Immature natural killer cell (primary cell): ENCODE measurements around the gene ANO3. TPM values are rescaled to one million over a fixed set of nuclear protein-coding genes. Genes with fewer than 3 reads are reported as not detected.

Experiments used
- DNase-seq, 3 donors: peaks; one replicate each; pipeline ENCODE4 v3.0.0; 2022; ENCODE audit warnings: mixed read lengths in 1 of 3
- H3K27ac Mint-ChIP-seq, 6 donors: one replicate each; pipeline ENCODE4 v1.8.0; 2020; ENCODE audit warnings: mixed read lengths in 6 of 6, mild to moderate bottlenecking in 5 of 6, inconsistent platforms in 4 of 6, moderate library complexity in 3 of 6
- H3K27me3 Mint-ChIP-seq, 3 donors: one replicate each; pipeline ENCODE4 v1.8.0; 2020 to 2021; ENCODE audit warnings: low read depth in 3 of 3, mild to moderate bottlenecking in 3 of 3, mixed read lengths in 3 of 3, moderate library complexity in 3 of 3, inconsistent platforms in 1 of 3
- H3K36me3 Mint-ChIP-seq, 3 donors: one replicate each; pipeline ENCODE4 v1.8.0; 2020; ENCODE audit warnings: mixed read lengths in 3 of 3, inconsistent platforms in 2 of 3, mild to moderate bottlenecking in 2 of 3
- H3K4me1 Mint-ChIP-seq, 2 donors: one replicate each; pipeline ENCODE4 v1.8.0; 2020; ENCODE audit warnings: inconsistent platforms in 2 of 2, mild to moderate bottlenecking in 2 of 2, mixed read lengths in 2 of 2, moderate library complexity in 1 of 2
- H3K4me3 Mint-ChIP-seq, 5 donors: one replicate each; pipeline ENCODE4 v1.8.0; 2020; ENCODE audit warnings: mild to moderate bottlenecking in 5 of 5, mixed read lengths in 5 of 5, inconsistent platforms in 3 of 5, moderate library complexity in 3 of 5
- H3K9me3 Mint-ChIP-seq, 6 donors: one replicate each; pipeline ENCODE4 v1.8.0; 2020; ENCODE audit warnings: mild to moderate bottlenecking in 6 of 6, mixed read lengths in 6 of 6, inconsistent platforms in 4 of 6, moderate library complexity in 3 of 6
- polyA plus RNA-seq, 3 donors: library from polyadenylated mRNA; unstranded; fragments of 300-500 nt; fragmentation: Illumina TruSeq; gene quantifications; one replicate each; pipeline ENCODE4 v1.2.3, GENCODE V29; 2021

The ANO3 gene
- polyA plus RNA-seq, 3 donors from 2014 or later, result not detected

- Mint-ChIP-seq H3K27ac (no peak overlapping the region), H3K9me3 (peaks cover 0 to 21% (median 5%) of the 10 kb centered on the region in 6 donors), H3K27me3 (peaks cover 0 to 2% (median 0%) of the 10 kb centered on the region in 3 donors), H3K4me1 (no peaks in the 10 kb centered on the region), H3K36me3 (no peaks in the 10 kb centered on the region), H3K4me3 (no peak overlapping the region)
- no peak for DNase-seq
Observed at GRCh38 chr11:26665036-26665435, 333.1 kb downstream of the ANO3 start.

GRCh38 chr11:26665946-26666345 is 334.0 kb downstream of the ANO3 start:
- Mint-ChIP-seq H3K27ac (no peak overlapping the region), H3K4me1 (no peaks in the 10 kb centered on the region), H3K9me3 (peaks cover 0 to 23% (median 6%) of the 10 kb centered on the region in 6 donors), H3K4me3 (no peak overlapping the region), H3K27me3 (peaks cover 0 to 2% (median 0%) of the 10 kb centered on the region in 3 donors), H3K36me3 (no peaks in the 10 kb centered on the region)
- no peak for DNase-seq

- no peaks in the 10 kb centered on the region for H3K4me1 Mint-ChIP-seq
- peaks cover 0 to 42% (median 4%) of the 10 kb centered on the region in 6 donors for H3K9me3 Mint-ChIP-seq
- no peak overlapping the region for H3K4me3 Mint-ChIP-seq
- H3K27me3 Mint-ChIP-seq, result no peaks in the 10 kb centered on the region
- DNase-seq, result no peak
- H3K36me3 Mint-ChIP-seq, result no peaks in the 10 kb centered on the region
- H3K27ac Mint-ChIP-seq, result no peak overlapping the region
Observed at GRCh38 chr11:26675233-26675928, 343.5 kb downstream of the ANO3 start.

GRCh38 chr11:26676641-26677040 is 344.7 kb downstream of the ANO3 start:
- Mint-ChIP-seq H3K27me3 (no peaks in the 10 kb centered on the region), H3K9me3 (peaks cover 0 to 40% (median 8%) of the 10 kb centered on the region in 6 donors), H3K36me3 (no peaks in the 10 kb centered on the region), H3K27ac (no peak overlapping the region), H3K4me3 (no peak overlapping the region), H3K4me1 (no peaks in the 10 kb centered on the region)
- DNase-seq, result no peak

GRCh38 chr11:26677566-26677965 is 345.6 kb downstream of the ANO3 start:
- H3K9me3 Mint-ChIP-seq, result peaks cover 2 to 41% (median 8%) of the 10 kb centered on the region in 6 donors
- H3K36me3 Mint-ChIP-seq, result no peaks in the 10 kb centered on the region
- DNase-seq, result no peak
- no peak overlapping the region for H3K27ac Mint-ChIP-seq
- no peaks in the 10 kb centered on the region for H3K27me3 Mint-ChIP-seq
- H3K4me3 Mint-ChIP-seq, result no peak overlapping the region
- H3K4me1 Mint-ChIP-seq, result no peaks in the 10 kb centered on the region

GRCh38 chr11:26687351-26687750 is 355.4 kb downstream of the ANO3 start:
- no peaks in the 10 kb centered on the region for H3K36me3 Mint-ChIP-seq
- no peaks in the 10 kb centered on the region for H3K4me1 Mint-ChIP-seq
- H3K9me3 Mint-ChIP-seq, result peaks cover 2 to 31% (median 5%) of the 10 kb centered on the region in 6 donors
- no peak for DNase-seq
- H3K4me3 Mint-ChIP-seq, result no peak overlapping the region
- peaks cover 0 to 2% (median 1%) of the 10 kb centered on the region in 3 donors for H3K27me3 Mint-ChIP-seq
- no peak overlapping the region for H3K27ac Mint-ChIP-seq

- H3K36me3 Mint-ChIP-seq, result no peaks in the 10 kb centered on the region
- peaks cover 0 to 2% (median 1%) of the 10 kb centered on the region in 3 donors for H3K27me3 Mint-ChIP-seq
- no peak overlapping the region for H3K27ac Mint-ChIP-seq
- no peak for DNase-seq
- H3K4me1 Mint-ChIP-seq, result no peaks in the 10 kb centered on the region
- H3K4me3 Mint-ChIP-seq, result no peak overlapping the region
- peaks cover 2 to 31% (median 6%) of the 10 kb centered on the region in 6 donors for H3K9me3 Mint-ChIP-seq
Observed at GRCh38 chr11:26688701-26689100, 356.8 kb downstream of the ANO3 start.

GRCh38 chr11:26696330-26696729 is 364.4 kb downstream of the ANO3 start:
- Mint-ChIP-seq H3K9me3 (peaks cover 0 to 7% (median 1%) of the 10 kb centered on the region in 6 donors), H3K27ac (no peak overlapping the region), H3K27me3 (no peaks in the 10 kb centered on the region), H3K4me1 (no peaks in the 10 kb centered on the region), H3K36me3 (no peaks in the 10 kb centered on the region), H3K4me3 (no peak overlapping the region)
- no peak for DNase-seq

GRCh38 chr11:26698224-26698623 is 366.3 kb downstream of the ANO3 start:
- Mint-ChIP-seq H3K9me3 (peaks cover 0 to 7% (median 2%) of the 10 kb centered on the region in 6 donors), H3K4me3 (no peak overlapping the region), H3K36me3 (no peaks in the 10 kb centered on the region), H3K4me1 (no peaks in the 10 kb centered on the region), H3K27ac (no peak overlapping the region), H3K27me3 (no peaks in the 10 kb centered on the region)
- DNase-seq, result no peak

GRCh38 chr11:26700574-26701235 is 368.8 kb downstream of the ANO3 start:
- H3K4me3 Mint-ChIP-seq, result no peak overlapping the region
- H3K9me3 Mint-ChIP-seq, result peaks cover 0 to 11% (median 6%) of the 10 kb centered on the region in 6 donors
- no peak overlapping the region for H3K27ac Mint-ChIP-seq
- no peaks in the 10 kb centered on the region for H3K27me3 Mint-ChIP-seq
- DNase-seq, result no peak
- H3K4me1 Mint-ChIP-seq, result no peaks in the 10 kb centered on the region
- H3K36me3 Mint-ChIP-seq, result no peaks in the 10 kb centered on the region

GRCh38 chr11:26702406-26702805 is 370.5 kb downstream of the ANO3 start:
- no peak overlapping the region for H3K4me3 Mint-ChIP-seq

GRCh38 chr11:26703411-26704191 is 371.7 kb downstream of the ANO3 start:
- Mint-ChIP-seq H3K36me3 (no peaks in the 10 kb centered on the region), H3K27me3 (no peaks in the 10 kb centered on the region), H3K9me3 (peaks cover under 1 to 10% (median 5%) of the 10 kb centered on the region in 6 donors), H3K4me1 (no peaks in the 10 kb centered on the region), H3K27ac (no peak overlapping the region), H3K4me3 (no peak overlapping the region)
- DNase-seq, result no peak

More at GRCh38 chr11:26702406-26702805, 370.5 kb downstream of the ANO3 start:
- no peak overlapping the region for H3K27ac Mint-ChIP-seq
- no peaks in the 10 kb centered on the region for H3K4me1 Mint-ChIP-seq
- H3K27me3 Mint-ChIP-seq, result no peaks in the 10 kb centered on the region
- peaks cover 0 to 14% (median 6%) of the 10 kb centered on the region in 6 donors for H3K9me3 Mint-ChIP-seq
- DNase-seq, result no peak
- no peaks in the 10 kb centered on the region for H3K36me3 Mint-ChIP-seq

- peaks cover 4 to 10% (median 6%) of the 10 kb centered on the region in 6 donors for H3K9me3 Mint-ChIP-seq
- H3K36me3 Mint-ChIP-seq, result no peaks in the 10 kb centered on the region
- H3K27ac Mint-ChIP-seq, result no peak overlapping the region
- no peaks in the 10 kb centered on the region for H3K27me3 Mint-ChIP-seq
- no peak for DNase-seq
- no peak overlapping the region for H3K4me3 Mint-ChIP-seq
- H3K4me1 Mint-ChIP-seq, result no peaks in the 10 kb centered on the region
Observed at GRCh38 chr11:26704249-26704648, 372.3 kb downstream of the ANO3 start.

GRCh38 chr11:26706181-26706580 is 374.3 kb downstream of the ANO3 start:
- Mint-ChIP-seq H3K27me3 (no peaks in the 10 kb centered on the region), H3K4me1 (no peaks in the 10 kb centered on the region), H3K9me3 (peaks cover 4 to 12% (median 6%) of the 10 kb centered on the region in 6 donors), H3K4me3 (no peak overlapping the region), H3K36me3 (no peaks in the 10 kb centered on the region), H3K27ac (no peak overlapping the region)
- no peak for DNase-seq
